Measurements from ENCODE around the gene EDAR.

The EDAR gene

GRCh38 chr2:108847000-108847399 is 142.0 kb downstream of the EDAR start:
- no peak for DNase-seq

- no peak for DNase-seq
Observed at GRCh38 chr2:108845923-108846322, 143.1 kb downstream of the EDAR start.

Measured in suppressor macrophage treated with lipopolysaccharide for 4 hours (primary cell).